NCI-H446 (cell line): ENCODE results near the gene ANKRD23.

Source experiments
- DNase-seq, 2 experiments: peaks; one replicate each; lab custom pipeline; 2025; lab: John Stamatoyannopoulos, UW

Gene ANKRD23

DNA sequence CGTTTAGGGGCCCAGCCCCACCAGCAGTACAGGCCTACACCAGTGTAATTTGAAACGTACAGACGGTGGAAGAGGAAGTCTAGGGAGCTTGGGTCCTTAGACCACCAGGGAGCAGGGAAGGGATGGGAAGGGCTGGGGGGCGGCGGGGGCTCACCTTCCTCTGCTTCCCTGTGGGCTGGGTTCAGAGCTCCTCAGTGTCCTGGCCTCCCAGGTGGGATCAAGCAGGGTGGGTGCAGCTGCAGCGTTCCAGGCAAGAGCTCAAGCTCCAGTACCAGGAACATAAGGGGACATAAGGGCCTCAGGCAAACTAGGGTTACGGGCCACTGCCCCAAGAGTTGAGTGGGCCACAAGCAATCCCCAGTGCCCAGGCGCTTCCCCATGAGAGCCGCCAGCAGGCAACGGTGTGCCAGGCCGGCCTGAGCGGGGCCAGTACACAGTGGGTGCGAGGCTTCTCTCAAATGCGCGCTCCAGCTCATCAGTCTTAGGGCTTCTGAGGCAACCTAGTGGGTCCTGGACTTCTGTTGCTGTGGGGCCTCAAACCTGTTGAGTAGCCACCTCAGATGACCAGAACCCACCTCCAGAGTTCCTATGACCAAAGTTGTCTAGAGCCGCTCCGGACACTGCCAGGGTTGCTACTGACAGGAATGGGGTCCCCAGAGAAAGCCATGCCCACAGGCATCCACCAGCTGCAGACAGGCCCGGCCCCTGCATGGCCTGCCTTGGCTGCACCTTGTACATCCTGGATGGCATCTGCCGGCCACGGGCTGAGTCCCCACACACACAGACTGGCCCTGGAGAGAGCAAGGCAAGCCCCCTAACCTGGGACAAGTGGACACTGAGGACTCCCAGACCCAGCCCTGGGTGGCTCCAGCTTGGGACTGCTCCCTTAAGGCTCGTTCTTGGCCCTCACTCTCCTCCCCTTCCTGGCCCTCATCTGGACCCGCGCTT, 5.2 kb downstream of the ANKRD23 start:
- DNase-seq: no peak

- DNase-seq: no peak
These were observed 6.2 kb downstream of the ANKRD23 start for GRCh38 chr2:96837575-96837974.

- DNase-seq: no peak
These were observed 8.0 kb downstream of the ANKRD23 start for GRCh38 chr2:96835830-96836229.

DNA sequence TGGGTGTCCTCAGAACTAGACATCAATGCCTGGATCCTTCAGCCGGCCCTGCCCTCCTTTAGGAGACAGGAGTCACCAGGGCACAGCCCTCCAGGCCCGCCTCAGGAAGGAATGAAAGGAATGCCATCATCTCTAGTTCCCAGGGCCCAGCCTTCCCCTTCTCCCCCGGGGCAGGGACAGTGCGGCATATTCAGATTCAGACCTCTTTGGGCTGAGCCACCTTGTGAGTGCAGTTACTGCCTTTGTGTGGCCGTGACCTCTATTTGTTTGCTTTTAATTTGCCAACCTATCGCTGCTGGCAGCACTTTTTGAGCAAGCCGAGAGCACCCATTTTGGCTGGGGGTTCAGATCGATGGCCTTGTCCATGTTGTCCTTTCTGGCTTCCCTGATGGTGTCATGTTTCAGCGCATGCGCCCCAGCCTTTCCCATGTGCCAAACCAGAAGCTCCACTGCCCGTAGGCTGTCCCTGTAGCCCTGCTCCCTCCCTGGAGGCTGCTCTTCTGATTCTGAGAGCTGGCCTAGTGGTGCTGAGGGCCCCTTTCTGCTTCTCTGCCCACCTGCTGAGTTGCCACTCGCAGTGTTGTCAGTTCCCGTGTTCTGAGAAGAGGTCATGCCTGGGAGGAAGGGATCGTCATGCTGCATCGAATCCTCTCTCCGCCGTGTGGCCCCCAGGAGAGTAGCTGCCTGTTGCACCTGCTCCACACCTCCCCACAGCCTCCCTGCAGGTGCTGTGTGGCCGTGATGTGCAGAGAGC, 10.9 kb downstream of the ANKRD23 start:
- DNase-seq: no peak

GRCh38 chr2:96832408-96832753, 11.4 kb downstream of the ANKRD23 start:
- no peak for DNase-seq

- DNase-seq: no peak
These were observed 12.1 kb downstream of the ANKRD23 start for GRCh38 chr2:96831679-96832078.

DNA sequence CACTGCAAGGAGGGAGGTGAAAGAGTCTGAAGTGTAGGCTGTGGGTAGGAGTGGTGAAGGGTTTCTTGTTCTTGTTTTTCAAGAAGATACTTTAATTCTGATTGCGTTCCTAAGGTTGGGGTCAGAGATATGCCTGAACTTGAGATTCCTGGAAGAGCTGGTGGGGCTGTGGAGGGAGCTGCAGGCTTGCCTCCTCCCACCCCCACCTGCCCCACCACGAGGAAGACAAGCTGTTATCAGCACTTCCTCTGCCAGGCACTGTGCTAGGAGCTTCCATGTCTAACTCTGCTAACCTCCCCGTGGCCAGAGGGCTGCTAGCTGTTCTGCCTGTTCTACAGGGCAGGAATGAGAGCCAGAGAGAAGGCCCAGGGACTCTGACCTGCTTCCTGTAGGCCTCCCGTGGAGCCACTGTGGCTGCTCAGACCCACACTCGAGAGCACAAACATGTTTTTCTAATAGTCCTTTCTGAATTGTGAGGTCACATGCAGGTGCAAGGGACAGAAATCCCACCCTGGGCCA, 13.7 kb downstream of the ANKRD23 start:
- DNase-seq: no peak

- DNase-seq: no peak
These were observed 14.9 kb downstream of the ANKRD23 start for GRCh38 chr2:96828874-96829273.

GRCh38 chr2:96828436-96828835, 15.4 kb downstream of the ANKRD23 start:
- no peak for DNase-seq

GRCh38 chr2:96826546-96827278, 17.1 kb downstream of the ANKRD23 start:
- no peak for DNase-seq

GRCh38 chr2:96825057-96825456, 18.8 kb downstream of the ANKRD23 start:
- DNase-seq: no peak

GRCh38 chr2:96824079-96824870, 19.5 kb downstream of the ANKRD23 start:
- no peak for DNase-seq

GRCh38 chr2:96823198-96823597, 20.6 kb downstream of the ANKRD23 start:
- DNase-seq: no peak

DNA sequence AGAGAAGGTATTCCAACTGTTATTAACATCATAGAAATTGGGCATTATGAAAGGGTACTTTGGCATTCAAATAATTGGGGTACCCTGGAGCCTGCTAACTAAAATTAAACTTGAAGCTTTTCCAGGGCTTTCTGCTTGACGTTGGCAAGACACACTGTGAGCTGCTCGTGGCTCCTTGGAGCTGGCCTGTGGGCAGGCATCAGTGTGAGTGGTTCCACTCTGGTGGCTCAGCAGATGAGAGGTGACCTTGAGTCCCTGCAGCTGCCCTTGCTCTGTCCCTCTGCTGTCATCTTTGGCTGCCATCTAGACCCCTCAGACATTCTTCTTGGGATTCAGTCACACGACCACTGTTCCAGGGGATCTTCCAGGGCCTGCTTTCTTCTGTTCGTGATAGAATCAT, 21.0 kb downstream of the ANKRD23 start:
- DNase-seq: no peak

DNA sequence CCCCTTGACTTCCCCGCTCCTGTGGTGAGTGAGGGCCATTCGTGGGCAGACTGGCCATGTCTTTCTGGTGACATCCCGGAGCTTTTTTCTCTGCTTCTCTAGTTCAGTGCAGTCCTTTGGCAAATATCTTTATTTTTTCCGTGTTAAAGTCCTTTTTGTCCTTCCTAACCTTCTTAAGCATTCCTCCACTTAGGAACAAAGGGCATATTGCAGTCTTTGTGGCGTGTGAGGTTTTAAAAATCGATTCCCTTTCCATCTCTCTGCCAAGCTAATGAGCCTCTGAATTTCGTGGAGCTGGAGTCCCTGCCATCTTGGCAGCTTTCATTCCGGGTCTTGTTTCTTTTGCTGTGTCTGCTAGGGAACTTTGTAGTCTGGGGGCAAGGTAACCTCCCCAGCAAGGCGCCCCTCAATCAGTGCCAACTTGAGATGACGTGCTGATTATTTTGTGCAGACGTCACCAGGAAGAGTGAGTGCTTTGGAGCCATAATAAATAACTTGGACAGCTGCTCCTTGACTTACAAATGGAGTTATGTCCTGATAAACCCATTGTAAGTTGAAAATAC, 22.6 kb downstream of the ANKRD23 start:
- no peak for DNase-seq

GRCh38 chr2:96819876-96820511, 23.8 kb downstream of the ANKRD23 start:
- DNase-seq: no peak

- DNase-seq: no peak
These were observed 24.5 kb downstream of the ANKRD23 start for GRCh38 chr2:96819128-96819875.

- no peak for DNase-seq
These were observed 25.9 kb downstream of the ANKRD23 start for GRCh38 chr2:96817882-96818281.

DNA sequence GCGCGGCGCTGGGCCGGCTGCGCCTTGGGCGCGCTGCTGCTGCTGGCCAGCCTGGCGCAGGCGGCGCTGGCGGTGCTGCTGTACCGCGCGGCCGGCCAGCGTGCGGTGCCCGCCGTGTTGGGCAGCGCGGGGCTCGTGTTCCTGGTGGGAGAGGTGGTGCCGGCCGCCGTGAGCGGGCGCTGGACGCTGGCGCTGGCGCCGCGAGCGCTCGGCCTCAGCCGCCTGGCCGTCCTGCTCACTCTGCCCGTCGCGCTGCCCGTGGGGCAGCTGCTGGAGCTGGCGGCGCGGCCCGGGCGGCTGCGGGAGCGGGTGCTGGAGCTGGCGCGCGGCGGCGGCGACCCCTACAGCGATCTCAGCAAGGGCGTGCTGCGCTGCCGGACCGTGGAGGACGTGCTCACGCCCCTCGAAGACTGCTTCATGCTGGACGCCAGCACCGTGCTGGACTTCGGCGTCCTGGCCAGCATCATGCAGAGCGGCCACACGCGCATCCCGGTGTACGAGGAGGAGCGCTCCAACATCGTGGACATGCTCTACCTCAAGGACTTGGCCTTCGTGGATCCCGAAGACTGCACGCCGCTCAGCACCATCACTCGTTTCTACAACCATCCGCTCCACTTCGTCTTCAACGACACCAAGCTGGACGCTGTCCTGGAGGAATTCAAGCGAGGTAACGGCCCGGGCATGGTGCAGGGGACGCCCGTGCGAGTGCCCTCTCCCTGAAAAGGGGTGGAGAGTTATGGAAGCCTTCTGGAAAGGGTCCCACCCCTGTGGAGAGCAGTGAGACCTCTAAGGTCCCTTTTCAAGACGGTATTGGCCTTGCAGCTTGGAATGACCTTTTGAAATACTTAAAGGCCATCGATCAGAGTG, 26.8 kb downstream of the ANKRD23 start:
- no peak for DNase-seq
